Loucy (cell line): Measurements from ENCODE around the gene LCN10.

ENCODE experiments used
- H2AFZ ChIP-seq: fragments of 200-600 bp; sonication (generic); 2 replicates; pipeline ENCODE4 v1.6.0; 2016; ENCODE audit warnings: antibody characterized with exemption, mild to moderate bottlenecking, low read length, moderate library complexity
- H3F3A ChIP-seq: fragments of 200-600 bp; 2 replicates; pipeline ENCODE4 v1.6.0; 2016; ENCODE audit warnings: antibody characterized with exemption, low read depth, mild to moderate bottlenecking
- H3K27me3 ChIP-seq: fragments of 200-600 bp; sonication (generic); 2 replicates; pipeline ENCODE4 v1.6.1; 2014; ENCODE audit warnings: low read length, mild to moderate bottlenecking; ENCODE audit not compliant: insufficient read depth, poor library complexity, severe bottlenecking
- H3K36me3 ChIP-seq: fragments of 200-600 bp; sonication (generic); 2 replicates; pipeline ENCODE4 v1.6.1; 2016; ENCODE audit warnings: low read length; ENCODE audit not compliant: insufficient read depth
- H3K4me1 ChIP-seq: fragments of 200-600 bp; sonication (generic); 2 replicates; pipeline ENCODE4 v1.5.1; 2014; ENCODE audit warnings: low read length, mild to moderate bottlenecking; ENCODE audit not compliant: insufficient read depth, poor library complexity, severe bottlenecking
- H3K4me2 ChIP-seq: fragments of 200-600 bp; sonication (generic); 2 replicates; pipeline ENCODE4 v1.6.0; 2014; ENCODE audit warnings: antibody characterized with exemption, low read length, low read depth, mild to moderate bottlenecking; ENCODE audit not compliant: poor library complexity, severe bottlenecking
- H3K4me3 ChIP-seq: fragments of 200-600 bp; sonication (generic); 2 replicates; pipeline ENCODE4 v1.5.1; 2014; ENCODE audit warnings: low read length, mild to moderate bottlenecking, mixed read lengths; ENCODE audit not compliant: poor library complexity, severe bottlenecking
- H3K79me2 ChIP-seq: fragments of 200-600 bp; sonication (generic); 2 replicates; pipeline ENCODE4 v1.6.1; 2014; ENCODE audit warnings: low read length; ENCODE audit not compliant: insufficient read depth
- H3K9ac ChIP-seq: fragments of 200-600 bp; sonication (generic); 2 replicates; pipeline ENCODE4 v1.6.0; 2014; ENCODE audit warnings: mild to moderate bottlenecking, low read depth, low read length, moderate library complexity; ENCODE audit not compliant: poor library complexity, severe bottlenecking
- H3K9me2 ChIP-seq: fragments of 200-600 bp; sonication (generic); replicated peaks from 2 replicates; pipeline ENCODE4 v1.6.1; 2016; ENCODE audit warnings: low read depth, low read length, mixed read lengths
- H3K9me3 ChIP-seq: fragments of 200-600 bp; sonication (generic); 2 replicates; pipeline ENCODE4 v1.6.1; 2014; ENCODE audit warnings: mild to moderate bottlenecking, antibody characterized with exemption, low read length, low read depth; ENCODE audit not compliant: insufficient read depth
- H4K20me1 ChIP-seq: fragments of 200-600 bp; sonication (generic); 2 replicates; pipeline ENCODE4 v1.6.0; 2014; ENCODE audit warnings: antibody characterized with exemption, low read length, mild to moderate bottlenecking; ENCODE audit not compliant: insufficient read depth, poor library complexity, severe bottlenecking
- CTCF ChIP-seq: fragments of 200-600 bp; sonication (generic); conservative IDR thresholded peaks from 2 replicates; pipeline ENCODE4 v1.5.1; 2014; ENCODE audit warnings: mild to moderate bottlenecking, antibody characterized with exemption, low read length
- EZH2phosphoT487 ChIP-seq: fragments of 200-600 bp; IDR thresholded peaks from 2 replicates; pipeline ENCODE4 v1.6.1; 2018; ENCODE audit warnings: antibody characterized with exemption, mild to moderate bottlenecking, moderate library complexity, borderline replicate concordance

The LCN10 gene

DNA sequence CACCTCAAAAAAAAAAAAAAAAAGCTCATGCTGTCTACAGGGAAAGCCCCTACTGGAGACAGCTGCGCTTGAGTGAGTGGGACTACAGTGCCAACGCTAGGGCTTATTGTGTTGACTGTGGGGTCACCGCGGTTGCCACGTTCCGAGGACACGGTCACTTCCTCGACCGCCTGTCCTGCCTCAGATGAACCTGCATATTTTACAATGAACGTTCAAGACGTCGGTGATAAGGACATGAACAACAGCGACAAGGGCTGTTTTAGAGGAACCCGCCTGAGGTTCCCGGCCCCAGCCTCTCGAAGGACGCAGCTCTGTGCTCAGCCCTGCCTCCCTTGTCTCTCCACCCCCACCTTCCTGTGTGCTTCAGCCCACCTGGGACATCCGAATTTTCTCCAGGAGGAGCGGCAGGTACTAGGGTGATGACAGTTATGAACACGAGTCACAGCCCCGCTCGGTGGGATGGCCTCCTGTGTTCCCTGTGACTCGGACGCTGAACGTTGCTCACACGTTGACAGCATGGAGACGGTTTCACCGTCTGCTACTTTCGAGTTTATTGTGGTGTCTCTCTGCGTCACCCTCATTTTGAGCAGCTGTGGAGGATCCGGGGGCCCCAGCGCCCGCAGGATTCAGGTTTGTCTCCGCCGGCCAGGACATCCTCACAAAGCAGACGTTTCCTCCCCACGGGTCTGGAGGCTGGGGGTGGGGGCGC, 41.6 kb downstream of the LCN10 start:
- Histone ChIP-seq H3K36me3 (no peaks in the 10 kb centered on the region), H3K9me2 (no peaks in the 10 kb centered on the region), H4K20me1 (no peaks in the 10 kb centered on the region), H3K4me3 (peak overlapping the region; percentile 41), H2AFZ (peak overlapping the region; percentile 34), H3K9me3 (no peaks in the 10 kb centered on the region), H3K4me1 (no peaks in the 10 kb centered on the region), H3K79me2 (no peaks in the 10 kb centered on the region), H3K27me3 (no peaks in the 10 kb centered on the region), H3K4me2 (peak overlapping the region; percentile 46), H3K9ac (no peak overlapping the region), H3F3A (no peaks in the 10 kb centered on the region)
- TF ChIP-seq EZH2phosphoT487 (no peak), CTCF (no peak)

GRCh38 chr9:136700304-136700703, 42.4 kb downstream of the LCN10 start:
- no peak overlapping the region for H3K9ac ChIP-seq
- no peak overlapping the region for H3K4me2 ChIP-seq
- no peaks in the 10 kb centered on the region for H3K79me2 ChIP-seq
- H2AFZ ChIP-seq: no peak overlapping the region
- no peaks in the 10 kb centered on the region for H3K36me3 ChIP-seq
- no peaks in the 10 kb centered on the region for H4K20me1 ChIP-seq
- H3K27me3 ChIP-seq: no peaks in the 10 kb centered on the region
- no peaks in the 10 kb centered on the region for H3F3A ChIP-seq
- H3K9me3 ChIP-seq: no peaks in the 10 kb centered on the region
- H3K9me2 ChIP-seq: no peaks in the 10 kb centered on the region
- no peaks in the 10 kb centered on the region for H3K4me1 ChIP-seq
- no peak for TF ChIP-seq EZH2phosphoT487
- no peak for TF ChIP-seq CTCF
- H3K4me3 ChIP-seq: no peak overlapping the region

DNA sequence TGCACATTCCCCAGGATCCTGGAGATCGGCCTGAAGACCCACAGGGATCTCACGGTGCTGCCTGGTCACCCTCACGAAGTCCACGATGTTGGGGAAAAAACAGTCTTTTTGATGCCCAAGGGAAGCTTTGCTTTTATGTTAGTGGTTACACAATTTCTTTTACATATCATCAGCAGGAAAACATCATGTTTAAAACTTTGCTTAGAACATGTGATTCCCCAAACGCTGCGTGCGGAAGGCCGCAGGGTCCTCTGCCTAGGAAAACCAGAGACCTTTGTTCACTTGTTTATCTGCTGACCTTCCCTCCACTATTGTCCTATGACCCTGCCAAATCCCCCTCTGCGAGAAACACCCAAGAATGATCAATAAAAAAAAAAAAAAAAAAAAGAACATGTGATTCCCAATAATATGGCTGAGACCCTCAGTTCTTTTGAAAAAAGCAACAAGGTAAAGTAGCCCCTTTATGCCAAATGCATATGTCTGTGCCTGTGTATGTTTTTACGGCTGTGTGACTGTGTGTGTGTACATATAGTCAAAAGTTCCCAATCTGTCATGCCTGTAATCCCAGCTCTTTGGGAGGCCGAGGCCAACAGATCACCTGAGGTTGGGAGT, 44.0 kb downstream of the LCN10 start:
- Histone ChIP-seq H3K4me2 (no peak overlapping the region), H3K9ac (no peak overlapping the region), H3F3A (no peaks in the 10 kb centered on the region), H3K9me3 (no peaks in the 10 kb centered on the region), H3K4me3 (no peak overlapping the region), H3K9me2 (no peaks in the 10 kb centered on the region), H3K4me1 (no peaks in the 10 kb centered on the region), H2AFZ (no peak overlapping the region), H3K36me3 (no peaks in the 10 kb centered on the region), H3K79me2 (no peaks in the 10 kb centered on the region), H4K20me1 (no peaks in the 10 kb centered on the region), H3K27me3 (no peaks in the 10 kb centered on the region)
- TF ChIP-seq CTCF (no peak), EZH2phosphoT487 (no peak)
